ENCODE measurements around the gene SCN4B.

GRCh38 chr11:118088531-118088930, 64.1 kb downstream of the SCN4B start:
- TF ChIP-seq CTCF (optimal IDR thresholded peaks at IDR 0.05 in 1 of 3, IDR thresholded peaks at IDR 0.05 in 1 of 3, conservative IDR thresholded peaks at IDR 0.05 in 1 of 3; ENCODE audit: extremely low read depth in 1 of 3, insufficient read depth in 2 of 3, low read length in 3 of 3) (no peak), EZH2 (IDR thresholded peaks at IDR 0.05; ENCODE audit: low read length) (no peak)
